ENCODE data around the gene ALPG.

DNA sequence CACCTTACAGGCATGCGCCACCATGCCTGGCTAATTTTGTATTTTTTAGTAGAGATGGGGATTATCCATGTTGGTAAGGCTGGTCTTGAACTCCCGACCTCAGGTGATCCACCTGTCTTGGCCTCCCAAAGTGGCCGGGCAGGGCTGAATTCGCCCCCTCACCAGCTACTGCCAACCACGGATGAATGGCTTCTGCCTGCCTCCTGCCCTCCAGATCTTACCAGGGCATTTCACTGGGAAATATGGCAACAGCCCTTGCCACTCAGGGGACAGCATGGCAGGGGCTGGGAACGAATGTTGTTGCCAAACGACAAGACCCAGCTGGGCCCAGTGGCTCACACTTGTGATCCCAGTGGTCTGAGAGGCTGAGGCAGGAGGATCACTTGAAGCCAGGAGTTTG, 29.9 kb upstream of the ALPG start:
- TF ChIP-seq, protein P1, sequence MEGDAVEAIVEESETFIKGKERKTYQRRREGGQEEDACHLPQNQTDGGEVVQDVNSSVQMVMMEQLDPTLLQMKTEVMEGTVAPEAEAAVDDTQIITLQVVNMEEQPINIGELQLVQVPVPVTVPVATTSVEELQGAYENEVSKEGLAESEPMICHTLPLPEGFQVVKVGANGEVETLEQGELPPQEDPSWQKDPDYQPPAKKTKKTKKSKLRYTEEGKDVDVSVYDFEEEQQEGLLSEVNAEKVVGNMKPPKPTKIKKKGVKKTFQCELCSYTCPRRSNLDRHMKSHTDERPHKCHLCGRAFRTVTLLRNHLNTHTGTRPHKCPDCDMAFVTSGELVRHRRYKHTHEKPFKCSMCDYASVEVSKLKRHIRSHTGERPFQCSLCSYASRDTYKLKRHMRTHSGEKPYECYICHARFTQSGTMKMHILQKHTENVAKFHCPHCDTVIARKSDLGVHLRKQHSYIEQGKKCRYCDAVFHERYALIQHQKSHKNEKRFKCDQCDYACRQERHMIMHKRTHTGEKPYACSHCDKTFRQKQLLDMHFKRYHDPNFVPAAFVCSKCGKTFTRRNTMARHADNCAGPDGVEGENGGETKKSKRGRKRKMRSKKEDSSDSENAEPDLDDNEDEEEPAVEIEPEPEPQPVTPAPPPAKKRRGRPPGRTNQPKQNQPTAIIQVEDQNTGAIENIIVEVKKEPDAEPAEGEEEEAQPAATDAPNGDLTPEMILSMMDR (IDR thresholded peaks at IDR 0.05; ENCODE audit: borderline replicate concordance, extremely low read depth, low read length, poor library complexity, severe bottlenecking) = no peak
- TF ChIP-seq EZH2 (IDR thresholded peaks at IDR 0.05; ENCODE audit: borderline replicate concordance, low read depth, low read length, severe bottlenecking) = no peak

Measured in DND-41 (cell line).